GM19452 (cell line): ENCODE data around the gene CBLC.
"Not testable (repeated sequence)": the region's sequence is repeated elsewhere in the genome, so short reads cannot be mapped to it uniquely, and the experiment has no call there.

Source experiments
- ATAC-seq: cut with Tn5 transposase; IDR thresholded peaks from one replicate; pipeline ENCODE4 v1.9.1; 2021; ENCODE audit not compliant: unreplicated experiment

CBLC gene

DNA sequence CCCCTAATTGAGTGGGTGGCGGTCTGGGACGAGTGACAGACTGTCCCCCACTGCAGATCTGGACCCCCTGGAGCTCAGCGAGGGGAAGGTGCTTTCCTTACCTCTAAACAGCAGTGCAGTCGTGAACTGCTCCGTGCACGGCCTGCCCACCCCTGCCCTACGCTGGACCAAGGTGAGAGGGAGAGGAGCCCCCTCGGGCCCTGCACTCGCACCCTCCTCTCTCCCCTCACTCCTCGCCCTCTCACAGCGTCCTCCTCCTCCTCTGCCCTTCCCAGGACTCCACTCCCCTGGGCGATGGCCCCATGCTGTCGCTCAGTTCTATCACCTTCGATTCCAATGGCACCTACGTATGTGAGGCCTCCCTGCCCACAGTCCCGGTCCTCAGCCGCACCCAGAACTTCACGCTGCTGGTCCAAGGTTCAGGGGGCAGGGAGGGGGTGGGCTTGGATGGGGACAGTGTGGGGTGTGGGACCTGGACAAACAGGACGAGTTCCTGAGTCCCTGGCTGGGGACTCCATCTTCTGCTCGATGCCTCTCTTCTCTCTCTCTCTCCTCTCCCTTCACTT is 40.9 kb downstream of the CBLC start:
- ATAC-seq, result no peak

- no peak for ATAC-seq
Observed at GRCh38 chr19:44819246-44819832, 41.6 kb downstream of the CBLC start.

DNA sequence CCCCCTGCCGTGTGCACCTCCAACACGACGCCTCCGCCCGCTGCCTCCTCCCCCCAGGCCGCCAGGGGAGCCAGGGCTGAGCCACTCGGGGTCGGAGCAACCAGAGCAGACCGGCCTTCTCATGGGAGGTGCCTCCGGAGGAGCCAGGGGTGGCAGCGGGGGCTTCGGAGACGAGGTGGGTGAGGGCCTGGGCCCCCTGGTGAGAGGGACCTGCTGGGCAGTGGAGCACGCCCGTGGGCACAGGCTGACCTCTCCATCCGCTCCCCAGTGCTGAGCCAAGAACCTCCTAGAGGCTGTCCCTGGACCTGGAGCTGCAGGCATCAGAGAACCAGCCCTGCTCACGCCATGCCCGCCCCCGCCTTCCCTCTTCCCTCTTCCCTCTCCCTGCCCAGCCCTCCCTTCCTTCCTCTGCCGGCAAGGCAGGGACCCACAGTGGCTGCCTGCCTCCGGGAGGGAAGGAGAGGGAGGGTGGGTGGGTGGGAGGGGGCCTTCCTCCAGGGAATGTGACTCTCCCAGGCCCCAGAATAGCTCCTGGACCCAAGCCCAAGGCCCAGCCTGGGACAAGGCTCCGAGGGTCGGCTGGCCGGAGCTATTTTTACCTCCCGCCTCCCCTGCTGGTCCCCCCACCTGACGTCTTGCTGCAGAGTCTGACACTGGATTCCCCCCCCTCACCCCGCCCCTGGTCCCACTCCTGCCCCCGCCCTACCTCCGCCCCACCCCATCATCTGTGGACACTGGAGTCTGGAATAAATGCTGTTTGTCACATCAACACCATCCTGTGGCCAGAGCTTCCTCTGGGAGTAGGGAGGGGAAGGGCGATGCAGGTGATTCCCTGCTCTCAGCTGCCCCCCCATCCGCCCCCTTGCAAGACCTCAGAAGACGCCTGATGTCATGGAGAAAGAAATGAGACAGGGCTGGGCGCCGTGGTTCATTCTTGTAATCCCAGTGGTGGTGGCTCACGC is 43.2 kb downstream of the CBLC start:
- no peak for ATAC-seq

DNA sequence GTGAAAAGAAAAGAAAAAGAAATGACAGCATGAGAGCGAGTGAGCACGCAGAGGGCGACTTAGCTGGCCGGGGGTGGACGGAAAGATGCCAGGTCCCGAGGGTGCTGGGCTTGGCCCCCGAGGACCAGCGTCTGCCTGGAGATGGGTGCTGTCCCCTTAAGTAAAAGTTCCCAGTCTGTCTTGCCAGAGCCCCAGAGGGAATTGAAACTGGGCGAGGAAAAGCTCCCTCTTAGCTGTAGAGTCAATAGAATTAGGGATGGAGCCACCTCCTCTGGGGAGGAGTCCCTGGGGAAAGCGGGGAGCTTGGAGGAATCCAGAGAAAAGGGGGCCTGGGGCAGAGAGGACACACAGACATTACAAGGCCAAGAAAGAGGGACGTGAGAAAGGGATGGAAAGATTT is 44.5 kb downstream of the CBLC start:
- ATAC-seq, result no peak

GRCh38 chr19:44822670-44823372 is 45.1 kb downstream of the CBLC start:
- ATAC-seq, result no peak

DNA sequence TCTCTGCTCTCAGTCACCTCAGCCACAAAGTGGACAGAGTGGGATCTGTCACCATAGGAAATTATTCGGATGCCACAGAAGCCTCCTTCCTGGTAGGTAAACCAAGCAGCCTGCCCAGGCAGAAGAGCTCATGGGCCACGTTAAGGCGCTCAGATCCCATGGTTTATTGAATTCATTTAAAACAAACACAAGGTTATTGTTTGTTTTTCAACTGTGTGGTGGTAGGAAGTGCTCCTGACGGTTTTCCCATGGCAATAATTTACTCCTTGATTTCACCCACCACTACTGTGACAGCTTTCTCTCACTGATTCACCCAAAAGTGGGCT is 45.6 kb downstream of the CBLC start:
- no peak for ATAC-seq

- ATAC-seq, result no peak
Observed at GRCh38 chr19:44824761-44825160, 47.1 kb downstream of the CBLC start.

GRCh38 chr19:44832875-44833274 is 55.2 kb downstream of the CBLC start:
- ATAC-seq, result not testable (repeated sequence)

DNA sequence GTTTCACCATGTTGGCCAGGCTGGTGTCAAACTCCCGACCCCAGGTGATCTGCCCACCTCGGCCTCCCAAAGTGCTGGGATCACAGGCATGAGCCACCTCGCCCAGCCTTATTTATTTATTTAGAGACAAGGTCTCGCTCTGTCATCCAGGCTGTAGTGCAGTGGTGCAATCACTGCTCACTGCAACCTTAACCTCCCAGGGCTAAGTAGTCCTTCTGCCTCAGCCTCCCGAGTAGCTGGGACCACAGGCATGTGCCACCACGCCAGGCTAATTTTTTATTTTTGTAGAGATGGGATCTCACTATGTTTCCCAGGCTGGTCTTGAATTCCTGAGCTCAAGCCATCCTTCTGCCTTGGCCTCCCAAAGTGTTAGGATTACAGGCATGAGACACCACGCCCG is 56.7 kb downstream of the CBLC start:
- ATAC-seq, result not testable (repeated sequence)

DNA sequence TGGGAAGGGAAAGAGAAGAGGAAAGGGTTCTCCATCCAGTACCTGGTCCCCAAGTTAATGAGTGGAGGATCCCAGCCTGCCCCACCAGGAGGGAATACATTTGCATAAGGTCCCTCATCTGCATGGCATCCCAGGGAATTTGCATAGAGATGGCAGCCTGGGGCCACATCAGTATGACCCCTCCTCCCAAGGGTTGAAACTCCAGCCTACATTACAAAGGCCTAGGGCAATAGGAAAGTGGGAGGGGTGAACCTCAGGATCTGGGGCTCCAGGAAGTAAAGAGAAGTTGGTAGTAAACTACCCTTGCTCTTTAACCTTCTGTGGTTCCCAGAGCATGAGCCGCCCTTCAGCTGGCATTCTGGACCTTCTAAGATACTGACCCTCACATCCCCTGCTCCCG is 61.6 kb downstream of the CBLC start:
- ATAC-seq, result no peak

DNA sequence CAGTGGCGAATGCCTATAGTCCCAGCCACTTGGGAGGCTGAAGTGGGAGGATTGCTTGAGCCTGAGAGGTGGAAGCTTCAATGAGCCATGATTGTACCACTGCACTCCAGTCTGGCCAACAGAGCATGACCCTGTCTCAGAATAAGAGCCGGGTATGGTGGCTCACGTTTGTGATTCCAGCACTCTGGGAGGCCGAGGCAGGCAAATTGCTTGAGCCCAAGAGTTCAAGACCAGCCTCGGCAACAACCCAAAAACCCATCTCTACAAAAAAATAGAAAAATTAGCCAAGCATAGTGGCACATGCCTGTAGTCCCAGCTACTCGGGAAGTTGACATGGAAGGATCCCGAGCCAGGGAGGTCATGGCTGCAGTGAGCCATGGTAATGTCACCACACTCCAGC is 63.1 kb downstream of the CBLC start:
- no peak for ATAC-seq

GRCh38 chr19:44841231-44841630 is 63.5 kb downstream of the CBLC start:
- no peak for ATAC-seq

- ATAC-seq, result no peak
Observed at GRCh38 chr19:44845286-44845611, 67.6 kb downstream of the CBLC start.

DNA sequence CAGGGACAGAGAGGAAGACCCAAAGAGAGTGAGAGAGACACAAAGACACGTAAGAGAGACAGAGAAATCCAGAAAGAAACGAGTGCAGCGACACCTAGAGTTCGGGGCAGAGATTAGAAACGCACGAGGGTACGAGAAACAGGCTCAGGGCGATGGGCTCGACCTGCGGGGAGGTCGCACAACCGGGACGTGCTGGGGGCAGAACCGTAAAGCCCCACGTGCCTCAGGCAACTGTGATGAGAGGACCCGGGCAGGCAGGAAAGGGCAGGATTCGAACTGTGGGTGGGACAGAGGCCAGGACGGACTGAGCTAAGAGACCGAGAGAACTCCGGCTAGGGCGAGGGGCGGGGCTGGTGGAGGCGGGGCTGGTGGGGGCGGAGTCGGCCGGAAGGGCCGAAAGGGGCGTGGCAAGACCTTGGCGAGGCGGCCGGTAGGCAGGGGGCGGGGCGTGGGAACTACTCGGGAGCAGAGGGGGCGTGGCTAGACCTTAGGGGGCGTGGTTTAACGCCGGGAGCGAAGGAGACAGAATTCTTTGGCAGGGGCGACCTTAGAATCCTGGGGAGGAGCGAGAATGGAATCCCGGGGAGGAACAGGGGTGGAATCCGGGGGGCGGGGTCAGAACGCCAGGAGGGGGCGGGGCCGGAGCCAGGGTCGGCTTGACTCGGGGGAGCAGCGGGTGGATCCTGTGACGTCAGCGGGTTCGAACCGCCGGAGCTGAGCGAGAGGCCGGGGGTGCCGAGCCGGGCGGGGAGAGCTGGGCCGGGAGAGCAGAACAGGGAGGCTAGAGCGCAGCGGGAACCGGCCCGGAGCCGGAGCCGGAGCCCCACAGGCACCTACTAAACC is 68.1 kb downstream of the CBLC start, which contains the start of gene NECTIN2:
Gene NECTIN2, plus strand, starts transcription at position 686 of the 843 bp plus-strand sequence. CDS start 229 bp downstream, outside the sequence.
- no peak for ATAC-seq

- ATAC-seq, result no peak
Observed at GRCh38 chr19:44846455-44847143, 68.9 kb downstream of the CBLC start.

DNA sequence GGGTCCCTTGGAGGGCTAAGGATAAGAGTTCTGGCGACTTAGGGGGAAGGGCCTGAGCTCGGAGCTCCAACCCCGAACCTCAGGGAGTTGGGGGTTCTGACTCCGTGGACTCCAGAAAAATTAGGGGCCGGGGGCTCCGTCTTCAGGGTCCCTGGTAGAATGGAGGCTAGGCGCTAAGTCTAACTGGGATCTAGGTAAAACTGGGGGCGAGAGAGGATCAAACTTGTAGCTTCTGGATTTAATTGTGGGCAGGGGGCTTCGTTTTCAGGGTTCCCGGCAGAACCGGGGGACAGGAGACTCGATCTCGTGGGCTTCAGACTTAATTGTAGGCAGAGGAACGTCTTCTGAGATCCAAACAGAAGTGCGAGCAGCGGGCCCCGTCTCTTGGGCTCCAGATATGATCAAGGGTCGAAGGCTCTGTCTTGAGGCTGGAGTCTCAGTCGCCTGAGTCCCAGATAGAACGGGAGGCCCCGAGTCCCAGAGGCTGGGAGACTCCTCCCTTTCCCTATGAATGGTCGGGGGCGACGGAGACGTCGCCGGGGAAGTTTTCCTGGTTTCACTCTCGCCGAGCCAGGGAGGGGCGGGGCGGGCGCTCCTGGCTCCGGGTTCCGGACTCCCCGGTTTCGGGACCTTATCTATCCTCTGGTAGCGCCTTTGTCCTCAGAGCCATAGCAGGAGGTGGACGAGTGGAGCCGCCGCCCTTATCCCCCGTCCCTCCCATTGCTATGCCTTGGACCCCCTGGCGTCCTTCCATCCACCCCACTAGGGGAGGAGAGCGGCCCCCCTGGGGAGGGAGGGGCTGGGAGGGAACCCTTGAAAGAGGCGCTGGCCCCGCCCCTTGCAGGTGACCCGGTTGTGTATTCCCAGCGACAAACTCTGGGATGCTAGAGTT is 69.7 kb downstream of the CBLC start:
- no peak for ATAC-seq

DNA sequence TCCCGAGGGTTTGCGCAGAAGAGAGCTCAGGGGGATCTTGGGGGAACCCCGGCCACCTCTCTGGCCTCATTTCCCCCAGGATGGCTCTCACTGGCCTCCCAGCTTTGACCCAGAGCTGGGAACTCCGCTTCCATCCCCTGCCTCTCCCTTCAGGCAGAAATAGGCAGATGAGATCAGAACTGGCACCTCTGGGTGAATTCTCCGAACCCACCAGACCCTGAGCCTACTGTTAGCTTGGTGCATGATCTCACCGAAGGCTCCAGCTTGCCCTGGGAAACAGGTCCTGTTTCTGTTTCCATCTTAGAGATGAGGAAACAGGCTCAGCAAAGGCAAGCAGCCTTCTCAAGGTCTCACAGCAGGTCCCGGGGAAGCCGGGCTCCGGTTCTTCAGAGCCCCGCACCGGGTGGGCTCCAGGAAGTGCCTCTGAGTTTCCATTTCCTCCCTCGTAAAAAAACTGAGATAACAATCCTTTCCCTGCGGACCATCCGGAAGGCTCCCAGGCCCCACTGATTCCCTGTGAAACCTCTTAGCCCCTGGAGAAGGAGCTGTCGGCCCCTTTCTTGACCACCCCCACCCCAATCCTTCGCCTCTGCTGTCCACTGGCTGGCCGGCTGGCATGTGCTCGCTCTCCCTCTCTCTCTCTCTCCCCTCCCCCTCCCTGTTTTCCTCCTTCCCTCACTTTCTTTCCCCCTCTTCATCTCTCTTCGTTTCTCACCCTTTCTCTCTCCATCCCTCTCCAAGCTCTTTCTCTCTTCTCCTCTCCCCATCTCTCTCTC is 70.5 kb downstream of the CBLC start:
- ATAC-seq, result no peak

GRCh38 chr19:44848812-44849447 is 71.2 kb downstream of the CBLC start:
- no peak for ATAC-seq
